ENCODE data around the gene PARD3B.
A peak's percentile ranks its signal among the peaks of the same experiment; 100 is the strongest.

PARD3B gene

GRCh38 chr2:205058409-205058808 lies 513.1 kb downstream of the PARD3B start:
- H3K27ac ChIP-seq (ENCODE audit: insufficient read depth in 1 of 2, low read depth in 1 of 2, low read length in 2 of 2, poor library complexity in 1 of 2, severe bottlenecking in 2 of 2), result no peak overlapping the region
- H3K27me3 ChIP-seq (replicated peaks in 2 of 5; ENCODE audit: control insufficient read depth in 4 of 5, insufficient read depth in 5 of 5, low read length in 4 of 5), result no peaks in the 10 kb centered on the region
- WGBS (ENCODE audit: insufficient coverage), result no CpG with 5 or more reads among the region's 2 CpGs
- H3K4me1 ChIP-seq (ENCODE audit: control extremely low read depth in 1 of 4, control insufficient read depth in 4 of 4, insufficient read depth in 4 of 4, low read length in 3 of 4), result peaks cover 0 to 5% (median 2%) of the 10 kb centered on the region in 4 experiments
- peaks cover 0 to 5% (median 0%) of the 10 kb centered on the region in 5 experiments for H3K9me3 ChIP-seq (ENCODE audit: control extremely low read depth in 1 of 5, control insufficient read depth in 4 of 5, insufficient read depth in 2 of 5, low read depth in 1 of 5, low read length in 4 of 5)
- CTCF ChIA-PET, result no interaction called here
- POLR2A ChIA-PET, result no interaction called here
- no peak for DNase-seq
- H3K4me3 ChIP-seq (ENCODE audit: control insufficient read depth in 1 of 7, extremely low read depth in 1 of 7, insufficient read depth in 4 of 7, low read depth in 2 of 7, low read length in 6 of 7), result no peak overlapping the region
- H3K36me3 ChIP-seq (ENCODE audit: control insufficient read depth in 4 of 4, insufficient read depth in 4 of 4, low read length in 3 of 4), result no peaks in the 10 kb centered on the region

- no peak overlapping the region for H3K27ac ChIP-seq (ENCODE audit: insufficient read depth in 1 of 2, low read depth in 1 of 2, low read length in 2 of 2, poor library complexity in 1 of 2, severe bottlenecking in 2 of 2)
- peak in 1 of 3 donors; percentile 31 for DNase-seq
- ChIA-PET CTCF (no interaction called here), POLR2A (no interaction called here)
- no peaks in the 10 kb centered on the region for H3K4me1 ChIP-seq (ENCODE audit: control extremely low read depth in 1 of 4, control insufficient read depth in 4 of 4, insufficient read depth in 4 of 4, low read length in 3 of 4)
- WGBS (ENCODE audit: insufficient coverage), result 100% methylated on average over 1 of the region's 2 CpGs
- no peaks in the 10 kb centered on the region for H3K36me3 ChIP-seq (ENCODE audit: control insufficient read depth in 4 of 4, insufficient read depth in 4 of 4, low read length in 3 of 4)
- no peaks in the 10 kb centered on the region for H3K27me3 ChIP-seq (replicated peaks in 2 of 5; ENCODE audit: control insufficient read depth in 4 of 5, insufficient read depth in 5 of 5, low read length in 4 of 5)
- H3K4me3 ChIP-seq (ENCODE audit: control insufficient read depth in 1 of 7, extremely low read depth in 1 of 7, insufficient read depth in 4 of 7, low read depth in 2 of 7, low read length in 6 of 7), result no peak overlapping the region
- peaks cover 0 to 5% (median 0%) of the 10 kb centered on the region in 5 experiments for H3K9me3 ChIP-seq (ENCODE audit: control extremely low read depth in 1 of 5, control insufficient read depth in 4 of 5, insufficient read depth in 2 of 5, low read depth in 1 of 5, low read length in 4 of 5)
These were observed 515.0 kb downstream of the PARD3B start for GRCh38 chr2:205060269-205060668.

GRCh38 chr2:205066081-205066480 lies 520.8 kb downstream of the PARD3B start:
- CTCF ChIA-PET, result no interaction called here
- no peaks in the 10 kb centered on the region for H3K4me1 ChIP-seq (ENCODE audit: control extremely low read depth in 1 of 4, control insufficient read depth in 4 of 4, insufficient read depth in 4 of 4, low read length in 3 of 4)
- POLR2A ChIA-PET, result no interaction called here
- no peaks in the 10 kb centered on the region for H3K9me3 ChIP-seq (ENCODE audit: control extremely low read depth in 1 of 5, control insufficient read depth in 4 of 5, insufficient read depth in 2 of 5, low read depth in 1 of 5, low read length in 4 of 5)
- no peaks in the 10 kb centered on the region for H3K27me3 ChIP-seq (replicated peaks in 2 of 5; ENCODE audit: control insufficient read depth in 4 of 5, insufficient read depth in 5 of 5, low read length in 4 of 5)
- H3K4me3 ChIP-seq (ENCODE audit: control insufficient read depth in 1 of 7, extremely low read depth in 1 of 7, insufficient read depth in 4 of 7, low read depth in 2 of 7, low read length in 6 of 7), result no peak overlapping the region
- WGBS (ENCODE audit: insufficient coverage), result 93% methylated on average over 5 of the region's 5 CpGs
- H3K36me3 ChIP-seq (ENCODE audit: control insufficient read depth in 4 of 4, insufficient read depth in 4 of 4, low read length in 3 of 4), result no peaks in the 10 kb centered on the region
- DNase-seq, result no peak
- H3K27ac ChIP-seq (ENCODE audit: insufficient read depth in 1 of 2, low read depth in 1 of 2, low read length in 2 of 2, poor library complexity in 1 of 2, severe bottlenecking in 2 of 2), result no peak overlapping the region

- H3K4me1 ChIP-seq (ENCODE audit: control extremely low read depth in 1 of 4, control insufficient read depth in 4 of 4, insufficient read depth in 4 of 4, low read length in 3 of 4), result peaks cover 0 to 2% (median 0%) of the 10 kb centered on the region in 4 experiments
- H3K36me3 ChIP-seq (ENCODE audit: control insufficient read depth in 4 of 4, insufficient read depth in 4 of 4, low read length in 3 of 4), result no peaks in the 10 kb centered on the region
- H3K9me3 ChIP-seq (ENCODE audit: control extremely low read depth in 1 of 5, control insufficient read depth in 4 of 5, insufficient read depth in 2 of 5, low read depth in 1 of 5, low read length in 4 of 5), result no peaks in the 10 kb centered on the region
- CTCF ChIA-PET, result no interaction called here
- POLR2A ChIA-PET, result interaction anchor here (0.5 kb wide), 1 partner anchor 1336 kb away, joined by 5 read pairs; no protein-coding TSS in a partner anchor
- no peak overlapping the region for H3K4me3 ChIP-seq (ENCODE audit: control insufficient read depth in 1 of 7, extremely low read depth in 1 of 7, insufficient read depth in 4 of 7, low read depth in 2 of 7, low read length in 6 of 7)
- 83% methylated on average over 1 of the region's 1 CpG for WGBS (ENCODE audit: insufficient coverage)
- H3K27ac ChIP-seq (ENCODE audit: insufficient read depth in 1 of 2, low read depth in 1 of 2, low read length in 2 of 2, poor library complexity in 1 of 2, severe bottlenecking in 2 of 2), result no peak overlapping the region
- DNase-seq, result no peak
- H3K27me3 ChIP-seq (replicated peaks in 2 of 5; ENCODE audit: control insufficient read depth in 4 of 5, insufficient read depth in 5 of 5, low read length in 4 of 5), result no peaks in the 10 kb centered on the region
These were observed 524.7 kb downstream of the PARD3B start for GRCh38 chr2:205069928-205070327.

DNA sequence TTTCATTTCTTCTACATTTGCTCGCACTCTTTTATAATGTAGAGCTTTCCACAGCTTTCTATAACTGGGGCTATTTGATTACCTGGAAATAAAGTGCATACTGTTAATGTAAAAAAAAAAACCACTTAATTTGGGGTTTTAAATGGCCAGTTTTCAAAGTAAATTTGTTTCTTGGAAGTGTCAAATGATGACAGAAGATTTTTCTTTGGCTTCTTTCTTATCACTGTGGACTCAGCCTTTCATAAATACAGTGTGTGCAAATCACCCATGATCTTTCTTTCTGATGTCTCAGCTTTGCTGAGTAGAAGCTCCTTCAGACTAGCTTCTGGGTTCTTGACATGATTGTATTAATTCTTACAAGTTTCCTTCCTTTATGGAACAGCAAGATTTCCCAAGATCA lies 525.6 kb downstream of the PARD3B start:
- H3K36me3 ChIP-seq (ENCODE audit: control insufficient read depth in 4 of 4, insufficient read depth in 4 of 4, low read length in 3 of 4), result no peaks in the 10 kb centered on the region
- WGBS (ENCODE audit: insufficient coverage), result no CpG with 5 or more reads among the region's 1 CpG
- H3K27ac ChIP-seq (ENCODE audit: insufficient read depth in 1 of 2, low read depth in 1 of 2, low read length in 2 of 2, poor library complexity in 1 of 2, severe bottlenecking in 2 of 2), result no peak overlapping the region
- no peaks in the 10 kb centered on the region for H3K9me3 ChIP-seq (ENCODE audit: control extremely low read depth in 1 of 5, control insufficient read depth in 4 of 5, insufficient read depth in 2 of 5, low read depth in 1 of 5, low read length in 4 of 5)
- DNase-seq, result no peak
- peaks cover 0 to 2% (median 0%) of the 10 kb centered on the region in 4 experiments for H3K4me1 ChIP-seq (ENCODE audit: control extremely low read depth in 1 of 4, control insufficient read depth in 4 of 4, insufficient read depth in 4 of 4, low read length in 3 of 4)
- ChIA-PET CTCF (no interaction called here), POLR2A (no interaction called here)
- no peak overlapping the region for H3K4me3 ChIP-seq (ENCODE audit: control insufficient read depth in 1 of 7, extremely low read depth in 1 of 7, insufficient read depth in 4 of 7, low read depth in 2 of 7, low read length in 6 of 7)
- H3K27me3 ChIP-seq (replicated peaks in 2 of 5; ENCODE audit: control insufficient read depth in 4 of 5, insufficient read depth in 5 of 5, low read length in 4 of 5), result no peaks in the 10 kb centered on the region

DNA sequence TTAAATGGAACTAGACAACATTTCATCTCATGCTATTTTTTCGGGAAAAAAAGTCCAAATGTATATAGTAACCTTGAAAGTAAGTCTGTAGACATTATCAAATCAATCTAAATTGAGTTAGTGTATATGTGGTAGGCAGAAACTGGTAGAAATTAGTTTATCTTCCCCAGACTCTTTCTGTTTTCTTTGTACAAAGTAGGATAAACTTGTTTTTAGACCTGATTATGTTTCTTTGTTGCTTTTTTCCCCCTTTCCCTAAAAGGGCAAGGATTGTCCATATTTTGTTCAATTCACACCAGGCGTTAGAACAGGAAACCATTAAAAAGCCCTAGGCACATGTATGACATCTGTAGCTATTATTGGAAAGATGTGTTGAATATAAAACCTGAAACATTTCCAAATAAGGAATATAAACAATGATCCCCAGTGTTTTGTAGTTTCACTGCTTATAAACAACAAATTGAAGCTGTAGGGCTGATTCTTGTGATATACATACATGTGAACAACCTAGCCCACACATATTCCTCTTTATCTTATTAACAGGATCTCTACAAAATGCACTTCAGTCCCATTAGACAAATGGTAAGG lies 528.3 kb downstream of the PARD3B start:
- Histone ChIP-seq H3K27ac (ENCODE audit: insufficient read depth in 1 of 2, low read depth in 1 of 2, low read length in 2 of 2, poor library complexity in 1 of 2, severe bottlenecking in 2 of 2) (no peak overlapping the region), H3K4me3 (ENCODE audit: control insufficient read depth in 1 of 7, extremely low read depth in 1 of 7, insufficient read depth in 4 of 7, low read depth in 2 of 7, low read length in 6 of 7) (no peak overlapping the region), H3K27me3 (replicated peaks in 2 of 5; ENCODE audit: control insufficient read depth in 4 of 5, insufficient read depth in 5 of 5, low read length in 4 of 5) (no peaks in the 10 kb centered on the region), H3K36me3 (ENCODE audit: control insufficient read depth in 4 of 4, insufficient read depth in 4 of 4, low read length in 3 of 4) (no peaks in the 10 kb centered on the region), H3K4me1 (ENCODE audit: control extremely low read depth in 1 of 4, control insufficient read depth in 4 of 4, insufficient read depth in 4 of 4, low read length in 3 of 4) (peaks cover 0 to 19% (median 0%) of the 10 kb centered on the region in 4 experiments), H3K9me3 (ENCODE audit: control extremely low read depth in 1 of 5, control insufficient read depth in 4 of 5, insufficient read depth in 2 of 5, low read depth in 1 of 5, low read length in 4 of 5) (no peaks in the 10 kb centered on the region)
- ChIA-PET POLR2A (no interaction called here), CTCF (no interaction called here)
- WGBS (ENCODE audit: insufficient coverage), result no CpG with 5 or more reads among the region's 2 CpGs
- no peak for DNase-seq

- ChIA-PET CTCF (no interaction called here), POLR2A (no interaction called here)
- Histone ChIP-seq H3K4me1 (ENCODE audit: control extremely low read depth in 1 of 4, control insufficient read depth in 4 of 4, insufficient read depth in 4 of 4, low read length in 3 of 4) (peaks cover 0 to 19% (median 0%) of the 10 kb centered on the region in 4 experiments), H3K27me3 (replicated peaks in 2 of 5; ENCODE audit: control insufficient read depth in 4 of 5, insufficient read depth in 5 of 5, low read length in 4 of 5) (no peaks in the 10 kb centered on the region), H3K36me3 (ENCODE audit: control insufficient read depth in 4 of 4, insufficient read depth in 4 of 4, low read length in 3 of 4) (no peaks in the 10 kb centered on the region), H3K4me3 (ENCODE audit: control insufficient read depth in 1 of 7, extremely low read depth in 1 of 7, insufficient read depth in 4 of 7, low read depth in 2 of 7, low read length in 6 of 7) (no peak overlapping the region), H3K27ac (ENCODE audit: insufficient read depth in 1 of 2, low read depth in 1 of 2, low read length in 2 of 2, poor library complexity in 1 of 2, severe bottlenecking in 2 of 2) (peak overlapping the region in 1 of 2 experiments; percentile 65), H3K9me3 (ENCODE audit: control extremely low read depth in 1 of 5, control insufficient read depth in 4 of 5, insufficient read depth in 2 of 5, low read depth in 1 of 5, low read length in 4 of 5) (no peaks in the 10 kb centered on the region)
- WGBS (ENCODE audit: insufficient coverage), result 100% methylated on average over 1 of the region's 3 CpGs
- no peak for DNase-seq
These were observed 531.1 kb downstream of the PARD3B start for GRCh38 chr2:205076405-205076804.
